HG02870 (cell line): ENCODE results near the gene HCN1.
"Not testable (repeated sequence)": the region's sequence is repeated elsewhere in the genome, so short reads cannot be mapped to it uniquely, and the experiment has no call there.

Experiments used
- ATAC-seq: cut with Tn5 transposase; IDR thresholded peaks from one replicate; pipeline ENCODE4 v1.9.1; 2021; ENCODE audit warnings: mild to moderate bottlenecking, moderate library complexity; ENCODE audit not compliant: unreplicated experiment

The HCN1 gene

GRCh38 chr5:45437752-45438151 lies 258.4 kb downstream of the HCN1 start:
- no peak for ATAC-seq

GRCh38 chr5:45417285-45417998 lies 278.7 kb downstream of the HCN1 start:
- ATAC-seq, result no peak

- no peak for ATAC-seq
Measured at GRCh38 chr5:45414620-45415573, 281.3 kb downstream of the HCN1 start.

- no peak for ATAC-seq
Measured at GRCh38 chr5:45411971-45412612, 284.1 kb downstream of the HCN1 start.

GRCh38 chr5:45410304-45410995 lies 285.7 kb downstream of the HCN1 start:
- ATAC-seq, result no peak

- no peak for ATAC-seq
Measured at GRCh38 chr5:45408067-45408466, 288.1 kb downstream of the HCN1 start.

GRCh38 chr5:45402804-45403455 lies 293.2 kb downstream of the HCN1 start:
- no peak for ATAC-seq

- no peak for ATAC-seq
Measured at GRCh38 chr5:45399041-45399440, 297.1 kb downstream of the HCN1 start.

GRCh38 chr5:45385321-45386058 lies 310.7 kb downstream of the HCN1 start:
- no peak for ATAC-seq

- ATAC-seq, result no peak
Measured at GRCh38 chr5:45383985-45384384, 312.2 kb downstream of the HCN1 start.

- no peak for ATAC-seq
Measured at GRCh38 chr5:45382583-45382982, 313.6 kb downstream of the HCN1 start.

- no peak for ATAC-seq
Measured at GRCh38 chr5:45376417-45376816, 319.8 kb downstream of the HCN1 start.

GRCh38 chr5:45372629-45373028 lies 323.6 kb downstream of the HCN1 start:
- ATAC-seq, result no peak

- not testable (repeated sequence) for ATAC-seq
Measured at GRCh38 chr5:45371423-45371822, 324.8 kb downstream of the HCN1 start.

GRCh38 chr5:45355189-45355992 lies 340.8 kb downstream of the HCN1 start:
- no peak for ATAC-seq

GRCh38 chr5:45336464-45336863 lies 359.7 kb downstream of the HCN1 start:
- no peak for ATAC-seq

GRCh38 chr5:45335978-45336377 lies 360.2 kb downstream of the HCN1 start:
- ATAC-seq, result no peak

GRCh38 chr5:45335346-45335745 lies 360.8 kb downstream of the HCN1 start:
- ATAC-seq, result no peak

GRCh38 chr5:45334939-45335338 lies 361.2 kb downstream of the HCN1 start:
- ATAC-seq, result no peak
